Calu3 (cell line): ENCODE measurements around the gene TSHR. TPM values are rescaled to one million over a fixed set of nuclear protein-coding genes. Genes with fewer than 3 reads are reported as not detected.
"Not testable (repeated sequence)": the region's sequence is repeated elsewhere in the genome, so short reads cannot be mapped to it uniquely, and the experiment has no call there.

Experiments used
- BruUV-seq: library from RNA; stranded (reverse); fragments of 400-500 nt; replicated peaks from 2 replicates; lab custom pipeline; 2021; lab: Mats Ljungman, UMichigan
- CTCF ChIA-PET: fragments of 300-600 bp; sonication (Branson Sonifier 250); formaldehyde crosslinking; loops from one replicate; lab custom pipeline; 2022; ENCODE audit warnings: antibody characterized with exemption; lab: Charles Lee
- DNase-seq: peaks from one replicate; pipeline ENCODE4 v3.0.0; 2022
- H3K27ac Mint-ChIP-seq: one replicate; pipeline ENCODE4 v1.8.0; 2022; ENCODE audit warnings: mixed read lengths; ENCODE audit not compliant: unreplicated experiment
- H3K27me3 Mint-ChIP-seq: one replicate; pipeline ENCODE4 v1.8.0; 2022; ENCODE audit warnings: mixed read lengths; ENCODE audit not compliant: unreplicated experiment
- H3K36me3 Mint-ChIP-seq: one replicate; pipeline ENCODE4 v1.8.0; 2022; ENCODE audit warnings: mild to moderate bottlenecking, moderate library complexity, mixed read lengths; ENCODE audit not compliant: insufficient read depth, unreplicated experiment
- H3K4me1 Mint-ChIP-seq: one replicate; pipeline ENCODE4 v1.8.0; 2022; ENCODE audit warnings: mild to moderate bottlenecking, low read depth, mixed read lengths; ENCODE audit not compliant: unreplicated experiment
- H3K4me3 Mint-ChIP-seq: one replicate; pipeline ENCODE4 v1.8.0; 2022; ENCODE audit warnings: mild to moderate bottlenecking, low read depth, moderate library complexity, mixed read lengths; ENCODE audit not compliant: unreplicated experiment
- H3K9me3 Mint-ChIP-seq: one replicate; pipeline ENCODE4 v1.8.0; 2022; ENCODE audit warnings: low read depth, mixed read lengths; ENCODE audit not compliant: unreplicated experiment
- intact Hi-C: fragments of 100-400 bp; cut with micrococcal nuclease; formaldehyde crosslinking; loops from one replicate; pipeline ENCODE4 v1.10.0; 2022; ENCODE audit not compliant: unreplicated experiment
- total RNA-seq: library from RNA; stranded (reverse); gene quantifications from 2 replicates; pipeline ENCODE4 v1.2.3, GENCODE V29; 2022
- TF ChIP-seq, protein P1 (sequence below): fragments of 200-600 bp; IDR thresholded peaks from one replicate; pipeline ENCODE4 v1.8.0; 2022; ENCODE audit warnings: antibody characterized with exemption; ENCODE audit not compliant: unreplicated experiment

TSHR gene
- total RNA-seq, 1 experiment from 2014 or later, result not detected

GRCh38 chr14:80946187-80946586, 9.2 kb upstream of the TSHR start:
- no TSS peak for BruUV-seq
- TF ChIP-seq, protein P1, sequence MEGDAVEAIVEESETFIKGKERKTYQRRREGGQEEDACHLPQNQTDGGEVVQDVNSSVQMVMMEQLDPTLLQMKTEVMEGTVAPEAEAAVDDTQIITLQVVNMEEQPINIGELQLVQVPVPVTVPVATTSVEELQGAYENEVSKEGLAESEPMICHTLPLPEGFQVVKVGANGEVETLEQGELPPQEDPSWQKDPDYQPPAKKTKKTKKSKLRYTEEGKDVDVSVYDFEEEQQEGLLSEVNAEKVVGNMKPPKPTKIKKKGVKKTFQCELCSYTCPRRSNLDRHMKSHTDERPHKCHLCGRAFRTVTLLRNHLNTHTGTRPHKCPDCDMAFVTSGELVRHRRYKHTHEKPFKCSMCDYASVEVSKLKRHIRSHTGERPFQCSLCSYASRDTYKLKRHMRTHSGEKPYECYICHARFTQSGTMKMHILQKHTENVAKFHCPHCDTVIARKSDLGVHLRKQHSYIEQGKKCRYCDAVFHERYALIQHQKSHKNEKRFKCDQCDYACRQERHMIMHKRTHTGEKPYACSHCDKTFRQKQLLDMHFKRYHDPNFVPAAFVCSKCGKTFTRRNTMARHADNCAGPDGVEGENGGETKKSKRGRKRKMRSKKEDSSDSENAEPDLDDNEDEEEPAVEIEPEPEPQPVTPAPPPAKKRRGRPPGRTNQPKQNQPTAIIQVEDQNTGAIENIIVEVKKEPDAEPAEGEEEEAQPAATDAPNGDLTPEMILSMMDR, result no peak

DNA sequence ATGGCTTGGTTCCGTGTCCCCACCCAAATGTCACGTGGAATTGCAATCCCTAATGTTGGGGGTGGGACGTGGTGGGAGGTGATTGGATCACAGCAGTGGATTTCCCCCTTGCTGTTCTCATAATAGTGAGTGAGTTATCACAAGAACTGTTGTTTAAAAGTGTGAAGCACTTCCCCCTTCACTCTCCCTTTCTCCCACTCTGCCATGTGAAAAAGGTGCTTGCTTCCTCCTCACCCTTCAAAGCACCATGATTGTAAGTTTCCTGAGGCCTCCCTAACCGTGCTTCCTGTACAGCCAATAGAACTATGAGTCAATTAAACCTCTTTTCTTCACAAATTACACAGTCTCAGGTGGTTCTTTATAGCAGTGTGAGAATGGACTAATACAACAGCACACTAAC, 8.6 kb upstream of the TSHR start:
- Mint-ChIP-seq H3K36me3 (peaks cover 3% of the 10 kb centered on the region), H3K4me1 (peaks cover 9% of the 10 kb centered on the region), H3K9me3 (no peaks in the 10 kb centered on the region), H3K27ac (no peak overlapping the region), H3K27me3 (peaks cover 69% of the 10 kb centered on the region), H3K4me3 (no peak overlapping the region)
- TF ChIP-seq, protein P1, result no peak
- intact Hi-C loops, result no loop called here
- CTCF ChIA-PET, result no interaction called here
- no peak for DNase-seq
- no TSS peak for BruUV-seq

More at GRCh38 chr14:80946187-80946586, 9.2 kb upstream of the TSHR start:
- DNase-seq, result no peak
- CTCF ChIA-PET, result no interaction called here
- intact Hi-C loops, result no loop called here
- Mint-ChIP-seq H3K27ac (no peak overlapping the region), H3K36me3 (peaks cover 9% of the 10 kb centered on the region), H3K4me3 (no peak overlapping the region), H3K4me1 (peaks cover 9% of the 10 kb centered on the region), H3K9me3 (no peaks in the 10 kb centered on the region), H3K27me3 (peaks cover 63% of the 10 kb centered on the region)

DNA sequence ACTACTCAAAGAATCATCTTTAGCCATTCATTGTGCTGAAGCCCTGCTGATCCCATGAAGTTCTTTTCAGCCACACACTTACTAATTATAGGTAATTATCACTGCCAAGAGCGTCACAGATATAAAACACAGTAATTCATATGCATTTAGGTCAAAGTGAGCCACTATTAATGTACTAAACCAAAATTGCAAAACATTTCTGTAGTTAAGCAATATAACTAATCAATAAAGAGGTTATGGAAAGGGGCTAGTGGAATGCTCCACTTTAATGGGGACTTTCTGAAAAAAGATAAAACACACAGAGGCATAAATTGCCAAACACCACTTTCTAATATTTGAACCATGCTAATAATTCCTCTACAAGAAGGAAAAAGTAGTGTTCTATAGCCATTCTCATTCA, 7.1 kb upstream of the TSHR start:
- Mint-ChIP-seq H3K27ac (no peak overlapping the region), H3K4me3 (no peak overlapping the region), H3K36me3 (no peaks in the 10 kb centered on the region), H3K4me1 (no peaks in the 10 kb centered on the region), H3K9me3 (no peaks in the 10 kb centered on the region), H3K27me3 (peaks cover 76% of the 10 kb centered on the region)
- DNase-seq, result no peak
- BruUV-seq, result no TSS peak
- intact Hi-C loops, result no loop called here
- CTCF ChIA-PET, result no interaction called here
- TF ChIP-seq, protein P1, result no peak

DNA sequence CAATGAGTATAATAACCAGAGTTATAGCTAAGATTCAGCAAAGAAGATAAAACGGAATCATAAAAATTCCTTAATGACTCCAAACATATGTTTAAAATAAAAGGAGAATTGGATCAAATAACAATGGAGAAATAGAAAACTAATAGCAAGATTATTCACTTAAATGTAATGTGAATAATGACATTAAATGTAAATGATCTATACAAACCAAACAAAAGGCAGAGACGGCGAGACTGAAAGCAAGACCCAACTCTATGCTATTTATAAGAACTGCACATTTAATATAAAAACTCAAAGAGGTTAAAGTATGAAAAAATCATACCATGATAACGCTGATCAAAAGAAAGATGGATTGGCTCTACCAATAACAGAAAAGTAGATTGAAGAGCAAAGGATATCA, 3.9 kb upstream of the TSHR start:
- CTCF ChIA-PET, result no interaction called here
- intact Hi-C loops, result loop anchor here (5.0 kb wide), 1 partner anchor 511 kb away; no protein-coding TSS in a partner anchor
- Mint-ChIP-seq H3K9me3 (no peaks in the 10 kb centered on the region), H3K27me3 (peaks cover 81% of the 10 kb centered on the region), H3K4me3 (no peak overlapping the region), H3K36me3 (peaks cover 5% of the 10 kb centered on the region), H3K27ac (no peak overlapping the region), H3K4me1 (no peaks in the 10 kb centered on the region)
- no peak for DNase-seq
- BruUV-seq, result no TSS peak
- TF ChIP-seq, protein P1, result no peak

- H3K36me3 Mint-ChIP-seq, BruUV-seq, H3K4me1 Mint-ChIP-seq, H3K4me3 Mint-ChIP-seq, DNase-seq, CTCF ChIA-PET, H3K9me3 Mint-ChIP-seq, H3K27ac Mint-ChIP-seq: not testable (repeated sequence)
- H3K27me3 Mint-ChIP-seq, result peaks cover 81% of the 10 kb centered on the region
- intact Hi-C loops, result loop anchor here (5.0 kb wide), 1 partner anchor 509 kb away; no protein-coding TSS in a partner anchor
Observed at GRCh38 chr14:80953211-80953610, 2.2 kb upstream of the TSHR start.
